ENCODE results near the gene APC2. TPM values are rescaled to one million over a fixed set of nuclear protein-coding genes. Genes with fewer than 3 reads are reported as not detected.

The APC2 gene, protein sequence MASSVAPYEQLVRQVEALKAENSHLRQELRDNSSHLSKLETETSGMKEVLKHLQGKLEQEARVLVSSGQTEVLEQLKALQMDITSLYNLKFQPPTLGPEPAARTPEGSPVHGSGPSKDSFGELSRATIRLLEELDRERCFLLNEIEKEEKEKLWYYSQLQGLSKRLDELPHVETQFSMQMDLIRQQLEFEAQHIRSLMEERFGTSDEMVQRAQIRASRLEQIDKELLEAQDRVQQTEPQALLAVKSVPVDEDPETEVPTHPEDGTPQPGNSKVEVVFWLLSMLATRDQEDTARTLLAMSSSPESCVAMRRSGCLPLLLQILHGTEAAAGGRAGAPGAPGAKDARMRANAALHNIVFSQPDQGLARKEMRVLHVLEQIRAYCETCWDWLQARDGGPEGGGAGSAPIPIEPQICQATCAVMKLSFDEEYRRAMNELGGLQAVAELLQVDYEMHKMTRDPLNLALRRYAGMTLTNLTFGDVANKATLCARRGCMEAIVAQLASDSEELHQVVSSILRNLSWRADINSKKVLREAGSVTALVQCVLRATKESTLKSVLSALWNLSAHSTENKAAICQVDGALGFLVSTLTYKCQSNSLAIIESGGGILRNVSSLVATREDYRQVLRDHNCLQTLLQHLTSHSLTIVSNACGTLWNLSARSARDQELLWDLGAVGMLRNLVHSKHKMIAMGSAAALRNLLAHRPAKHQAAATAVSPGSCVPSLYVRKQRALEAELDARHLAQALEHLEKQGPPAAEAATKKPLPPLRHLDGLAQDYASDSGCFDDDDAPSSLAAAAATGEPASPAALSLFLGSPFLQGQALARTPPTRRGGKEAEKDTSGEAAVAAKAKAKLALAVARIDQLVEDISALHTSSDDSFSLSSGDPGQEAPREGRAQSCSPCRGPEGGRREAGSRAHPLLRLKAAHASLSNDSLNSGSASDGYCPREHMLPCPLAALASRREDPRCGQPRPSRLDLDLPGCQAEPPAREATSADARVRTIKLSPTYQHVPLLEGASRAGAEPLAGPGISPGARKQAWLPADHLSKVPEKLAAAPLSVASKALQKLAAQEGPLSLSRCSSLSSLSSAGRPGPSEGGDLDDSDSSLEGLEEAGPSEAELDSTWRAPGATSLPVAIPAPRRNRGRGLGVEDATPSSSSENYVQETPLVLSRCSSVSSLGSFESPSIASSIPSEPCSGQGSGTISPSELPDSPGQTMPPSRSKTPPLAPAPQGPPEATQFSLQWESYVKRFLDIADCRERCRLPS (N-terminal part only)
- 0.18 and 0.40 TPM in 2 replicates for polyA plus RNA-seq (2013)

GRCh38 chr19:1449467-1450442, at the start of gene APC2:
Gene APC2 (plus strand): TSS chr19:1450121. CDS start chr19:1453002, 2,881 bp downstream.
- Histone ChIP-seq H3K9me3 (ENCODE audit: insufficient read depth, low read depth, low read length) (peaks cover 12% of the 10 kb centered on the region), H3K79me2 (ENCODE audit: control insufficient read depth, insufficient read depth, low read length, poor library complexity) (no peaks in the 10 kb centered on the region), H3K27ac (ENCODE audit: low read depth, low read length) (no peak within 1 kb of the TSS), H4K12ac (ENCODE audit: low read depth, low read length) (no peak within 1 kb of the TSS), H4K91ac (ENCODE audit: low read depth, low read length) (no peak within 1 kb of the TSS), H3K27me3 (ENCODE audit: insufficient read depth, low read length) (peaks cover 63% of the 10 kb centered on the region), H2BK12ac (ENCODE audit: low read length) (no peak within 1 kb of the TSS), H4K8ac (ENCODE audit: low read depth, low read length) (no peak within 1 kb of the TSS), H2AK5ac (ENCODE audit: low read length) (no peak within 1 kb of the TSS), H3K79me1 (ENCODE audit: low read length) (no peaks in the 10 kb centered on the region), H3K4me2 (ENCODE audit: low read length) (no peak within 1 kb of the TSS), H3K18ac (ENCODE audit: low read length) (no peak within 1 kb of the TSS), H2BK5ac (ENCODE audit: low read depth, low read length, poor library complexity) (no peak within 1 kb of the TSS), H3K36me3 (ENCODE audit: control insufficient read depth in 1 of 2, insufficient read depth in 2 of 2, low read length in 2 of 2) (no peaks in the 10 kb centered on the region), H2AFZ (ENCODE audit: insufficient read depth, low read length, poor library complexity) (no peak within 1 kb of the TSS), H3K9ac (ENCODE audit: low read length) (no peak within 1 kb of the TSS), H3K4me1 (ENCODE audit: control insufficient read depth in 1 of 2, insufficient read depth in 2 of 2, low read length in 2 of 2) (peaks cover 5 to 11% of the 10 kb centered on the region in 2 experiments), H2BK120ac (ENCODE audit: insufficient read depth, low read length, poor library complexity) (no peak within 1 kb of the TSS), H3K4me3 (ENCODE audit: low read depth, low read length) (no peak within 1 kb of the TSS), H3K4ac (ENCODE audit: low read depth, low read length) (no peak within 1 kb of the TSS), H3K14ac (ENCODE audit: low read length) (no peak within 1 kb of the TSS), H3K23ac (ENCODE audit: low read length) (peak within 1 kb of the TSS; percentile 8)
- no CpG with 5 or more reads among the region's 74 CpGs for WGBS (ENCODE audit: extremely low coverage, insufficient coverage, insufficient read length)
- DNase-seq = peak in 1 of 2 donors; percentile 33

DNA sequence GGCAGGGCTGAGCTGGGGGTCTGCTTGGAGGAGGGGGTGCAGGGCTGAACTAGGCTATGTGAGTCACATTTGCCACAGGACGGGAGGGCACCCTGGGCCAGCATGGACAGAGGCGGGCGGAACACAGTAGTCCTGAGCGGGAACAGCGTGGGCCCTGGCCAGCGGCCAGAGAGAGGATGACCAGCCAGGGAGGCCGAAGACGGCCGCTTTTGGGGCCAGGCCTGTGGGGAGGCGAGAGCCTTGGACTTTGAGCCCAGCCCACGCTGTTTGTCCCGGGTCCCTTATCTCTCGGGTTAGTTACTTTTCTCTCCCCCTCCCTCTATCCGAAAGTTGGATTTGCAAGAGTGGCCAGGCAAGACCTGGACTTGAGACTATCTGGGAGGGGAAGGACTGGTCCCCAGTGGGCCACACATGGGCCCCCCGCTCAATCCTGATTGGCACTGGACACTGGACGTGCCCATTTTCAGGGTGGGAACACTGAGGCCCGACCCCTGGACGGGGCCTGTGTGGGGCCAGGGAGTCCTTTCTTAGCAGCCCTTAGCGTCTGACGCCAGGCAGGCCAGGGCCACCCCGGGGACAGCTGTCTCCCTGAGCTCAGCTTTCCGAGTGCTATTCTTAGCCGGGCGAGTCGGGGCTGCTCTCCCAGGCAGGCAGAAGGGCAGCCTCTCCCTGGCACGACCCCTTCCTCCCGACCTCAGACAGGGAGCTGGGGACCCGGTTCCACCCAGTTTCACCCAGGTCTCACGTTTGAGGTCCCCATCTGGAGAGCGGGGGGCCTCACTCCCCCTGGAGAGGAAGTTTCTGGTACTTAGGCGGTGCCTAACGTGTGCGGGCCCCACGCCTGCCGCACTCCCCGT, 49.4 kb upstream of the APC2 start:
- Histone ChIP-seq H3K23ac (ENCODE audit: low read length) (no peak overlapping the region), H3K27me3 (ENCODE audit: insufficient read depth, low read length) (no peaks in the 10 kb centered on the region), H2AK5ac (ENCODE audit: low read length) (peak overlapping the region; percentile 86), H3K18ac (ENCODE audit: low read length) (peak overlapping the region; percentile 93), H4K8ac (ENCODE audit: low read depth, low read length) (peak overlapping the region; percentile 85), H3K4me1 (ENCODE audit: control insufficient read depth in 1 of 2, insufficient read depth in 2 of 2, low read length in 2 of 2) (peaks cover 6% of the 10 kb centered on the region in 2 experiments), H4K91ac (ENCODE audit: low read depth, low read length) (peak overlapping the region; percentile 94), H2BK120ac (ENCODE audit: insufficient read depth, low read length, poor library complexity) (peak overlapping the region; percentile 54), H3K27ac (ENCODE audit: low read depth, low read length) (no peak overlapping the region), H4K12ac (ENCODE audit: low read depth, low read length) (peak overlapping the region; percentile 96), H3K14ac (ENCODE audit: low read length) (peak overlapping the region; percentile 96), H3K36me3 (ENCODE audit: control insufficient read depth in 1 of 2, insufficient read depth in 2 of 2, low read length in 2 of 2) (no peaks in the 10 kb centered on the region), H2BK12ac (ENCODE audit: low read length) (no peak overlapping the region), H2AFZ (ENCODE audit: insufficient read depth, low read length, poor library complexity) (peak overlapping the region; percentile 99), H3K4me2 (ENCODE audit: low read length) (peak overlapping the region; percentile 82), H3K79me2 (ENCODE audit: control insufficient read depth, insufficient read depth, low read length, poor library complexity) (peaks cover 6% of the 10 kb centered on the region), H3K4ac (ENCODE audit: low read depth, low read length) (peak overlapping the region; percentile 56), H3K4me3 (ENCODE audit: low read depth, low read length) (peak overlapping the region; percentile 81), H3K9ac (ENCODE audit: low read length) (peak overlapping the region; percentile 59), H2BK5ac (ENCODE audit: low read depth, low read length, poor library complexity) (no peak overlapping the region), H3K9me3 (ENCODE audit: insufficient read depth, low read depth, low read length) (peaks cover 5% of the 10 kb centered on the region), H3K79me1 (ENCODE audit: low read length) (peaks cover 8% of the 10 kb centered on the region)
- peak in 1 of 2 donors; percentile 24 for DNase-seq
- WGBS (ENCODE audit: extremely low coverage, insufficient coverage, insufficient read length) = no CpG with 5 or more reads among the region's 36 CpGs

GRCh38 chr19:1401138-1401888, 48.6 kb upstream of the APC2 start, which contains the start of gene GAMT:
Gene GAMT (minus strand): TSS chr19:1401542. CDS start chr19:1401476, 66 bp downstream.
- peaks cover 8% of the 10 kb centered on the region for H3K79me1 ChIP-seq (ENCODE audit: low read length)
- H3K4me2 ChIP-seq (ENCODE audit: low read length) = peak within 1 kb of the TSS; percentile 82
- peaks cover 5% of the 10 kb centered on the region for H3K9me3 ChIP-seq (ENCODE audit: insufficient read depth, low read depth, low read length)
- peak within 1 kb of the TSS; percentile 96 for H3K14ac ChIP-seq (ENCODE audit: low read length)
- H3K36me3 ChIP-seq (ENCODE audit: control insufficient read depth in 1 of 2, insufficient read depth in 2 of 2, low read length in 2 of 2) = no peaks in the 10 kb centered on the region
- no peak within 1 kb of the TSS for H3K23ac ChIP-seq (ENCODE audit: low read length)
- H2BK5ac ChIP-seq (ENCODE audit: low read depth, low read length, poor library complexity) = peak within 1 kb of the TSS; percentile 46
- peak within 1 kb of the TSS; percentile 59 for H3K9ac ChIP-seq (ENCODE audit: low read length)
- H3K4ac ChIP-seq (ENCODE audit: low read depth, low read length) = peak within 1 kb of the TSS; percentile 66
- peak within 1 kb of the TSS; percentile 86 for H2AK5ac ChIP-seq (ENCODE audit: low read length)
- peak within 1 kb of the TSS; percentile 99 for H2AFZ ChIP-seq (ENCODE audit: insufficient read depth, low read length, poor library complexity)
- H3K4me1 ChIP-seq (ENCODE audit: control insufficient read depth in 1 of 2, insufficient read depth in 2 of 2, low read length in 2 of 2) = peaks cover 6 to 8% of the 10 kb centered on the region in 2 experiments
- peak in 1 of 2 donors; percentile 37 for DNase-seq
- no CpG with 5 or more reads among the region's 87 CpGs for WGBS (ENCODE audit: extremely low coverage, insufficient coverage, insufficient read length)
- peak within 1 kb of the TSS; percentile 87 for H2BK120ac ChIP-seq (ENCODE audit: insufficient read depth, low read length, poor library complexity)
- H4K91ac ChIP-seq (ENCODE audit: low read depth, low read length) = peak within 1 kb of the TSS; percentile 94
- peak within 1 kb of the TSS; percentile 81 for H3K4me3 ChIP-seq (ENCODE audit: low read depth, low read length)
- H2BK12ac ChIP-seq (ENCODE audit: low read length) = peak within 1 kb of the TSS; percentile 28
- peak within 1 kb of the TSS; percentile 96 for H4K12ac ChIP-seq (ENCODE audit: low read depth, low read length)
- peaks cover 6% of the 10 kb centered on the region for H3K79me2 ChIP-seq (ENCODE audit: control insufficient read depth, insufficient read depth, low read length, poor library complexity)
- no peaks in the 10 kb centered on the region for H3K27me3 ChIP-seq (ENCODE audit: insufficient read depth, low read length)
- no peak within 1 kb of the TSS for H3K27ac ChIP-seq (ENCODE audit: low read depth, low read length)
- peak within 1 kb of the TSS; percentile 93 for H3K18ac ChIP-seq (ENCODE audit: low read length)
- H4K8ac ChIP-seq (ENCODE audit: low read depth, low read length) = peak within 1 kb of the TSS; percentile 93

All from trophoblast cell (in vitro differentiated cells and primary cell).